ENCODE measurements around the gene PPA1.
"Not testable (repeated sequence)": the region's sequence is repeated elsewhere in the genome, so short reads cannot be mapped to it uniquely, and the experiment has no call there.

The PPA1 gene

DNA sequence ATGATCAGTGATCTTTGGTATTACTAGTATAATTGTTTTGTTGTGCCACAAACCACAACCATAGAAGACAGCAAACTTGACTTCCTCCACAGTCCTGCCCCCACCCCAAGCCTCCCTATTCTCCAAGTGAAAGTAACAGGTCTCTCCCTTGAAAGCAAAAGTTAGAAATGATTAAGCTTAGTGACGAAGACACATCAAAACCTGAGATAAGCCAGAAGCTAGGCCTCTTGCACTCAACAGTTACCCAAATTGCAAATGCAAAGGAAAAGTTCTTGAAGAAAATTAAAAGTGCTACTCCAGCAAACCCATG, 70.4 kb downstream of the PPA1 start:
- no peak overlapping the region for H3K27ac ChIP-seq
- TF ChIP-seq, protein P1, sequence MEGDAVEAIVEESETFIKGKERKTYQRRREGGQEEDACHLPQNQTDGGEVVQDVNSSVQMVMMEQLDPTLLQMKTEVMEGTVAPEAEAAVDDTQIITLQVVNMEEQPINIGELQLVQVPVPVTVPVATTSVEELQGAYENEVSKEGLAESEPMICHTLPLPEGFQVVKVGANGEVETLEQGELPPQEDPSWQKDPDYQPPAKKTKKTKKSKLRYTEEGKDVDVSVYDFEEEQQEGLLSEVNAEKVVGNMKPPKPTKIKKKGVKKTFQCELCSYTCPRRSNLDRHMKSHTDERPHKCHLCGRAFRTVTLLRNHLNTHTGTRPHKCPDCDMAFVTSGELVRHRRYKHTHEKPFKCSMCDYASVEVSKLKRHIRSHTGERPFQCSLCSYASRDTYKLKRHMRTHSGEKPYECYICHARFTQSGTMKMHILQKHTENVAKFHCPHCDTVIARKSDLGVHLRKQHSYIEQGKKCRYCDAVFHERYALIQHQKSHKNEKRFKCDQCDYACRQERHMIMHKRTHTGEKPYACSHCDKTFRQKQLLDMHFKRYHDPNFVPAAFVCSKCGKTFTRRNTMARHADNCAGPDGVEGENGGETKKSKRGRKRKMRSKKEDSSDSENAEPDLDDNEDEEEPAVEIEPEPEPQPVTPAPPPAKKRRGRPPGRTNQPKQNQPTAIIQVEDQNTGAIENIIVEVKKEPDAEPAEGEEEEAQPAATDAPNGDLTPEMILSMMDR (conservative IDR thresholded peaks at IDR 0.05) = no peak
- no peak for TF ChIP-seq ZFX (IDR thresholded peaks at IDR 0.05)

GRCh38 chr10:70162151-70162891, 70.9 kb downstream of the PPA1 start:
- H3K27ac ChIP-seq = no peak overlapping the region
- no peak for TF ChIP-seq ZFX (IDR thresholded peaks at IDR 0.05)
- TF ChIP-seq, protein P1 (conservative IDR thresholded peaks at IDR 0.05) = no peak

- no peak overlapping the region for H3K27ac ChIP-seq
- TF ChIP-seq ZFX (IDR thresholded peaks at IDR 0.05) = no peak
- TF ChIP-seq, protein P1 (conservative IDR thresholded peaks at IDR 0.05) = no peak
Observed at GRCh38 chr10:70160798-70161197, 72.4 kb downstream of the PPA1 start.

DNA sequence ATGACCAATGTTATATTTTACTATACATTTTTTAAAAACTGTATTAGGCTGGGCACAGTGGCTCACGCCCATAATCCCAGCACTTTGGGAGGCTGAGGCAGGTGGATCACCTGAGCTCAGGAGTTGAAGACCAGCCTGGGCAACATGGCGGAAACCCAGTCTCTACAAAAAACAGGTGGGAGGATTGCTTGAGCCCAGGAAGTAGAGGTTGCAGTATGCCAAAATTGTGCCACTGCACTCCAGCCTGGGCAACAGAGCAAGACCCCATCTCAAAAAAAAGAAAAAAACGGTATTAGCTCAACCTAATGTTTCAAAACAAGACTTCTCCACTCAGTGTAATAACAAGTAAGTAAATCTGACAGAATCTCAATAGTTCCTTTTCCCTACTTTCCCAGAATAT, 73.9 kb downstream of the PPA1 start:
- H3K27ac ChIP-seq = not testable (repeated sequence)

GRCh38 chr10:70158113-70158512, 75.1 kb downstream of the PPA1 start:
- TF ChIP-seq, protein P1 (conservative IDR thresholded peaks at IDR 0.05) = no peak
- no peak for TF ChIP-seq ZFX (IDR thresholded peaks at IDR 0.05)
- no peak overlapping the region for H3K27ac ChIP-seq

GRCh38 chr10:70155255-70155838, 77.9 kb downstream of the PPA1 start:
- TF ChIP-seq, protein P1 (conservative IDR thresholded peaks at IDR 0.05) = no peak
- TF ChIP-seq ZFX (IDR thresholded peaks at IDR 0.05) = no peak
- H3K27ac ChIP-seq = no peak overlapping the region

Measured in C4-2B (cell line).